HG03066 (cell line): Measurements from ENCODE around the gene LHX4.
"Not testable (repeated sequence)": the region's sequence is repeated elsewhere in the genome, so short reads cannot be mapped to it uniquely, and the experiment has no call there.

Experiments
- ATAC-seq: cut with Tn5 transposase; IDR thresholded peaks from one replicate; pipeline ENCODE4 v1.9.1; 2021; ENCODE audit warnings: low read depth; ENCODE audit not compliant: unreplicated experiment

Gene LHX4

GRCh38 chr1:180196436-180197003 lies 33.5 kb upstream of the LHX4 start:
- ATAC-seq: no peak

GRCh38 chr1:180197231-180197630 lies 32.8 kb upstream of the LHX4 start:
- no peak for ATAC-seq

- no peak for ATAC-seq
Observed at GRCh38 chr1:180198196-180198595, 31.9 kb upstream of the LHX4 start.

- no peak for ATAC-seq
Observed at GRCh38 chr1:180198611-180199010, 31.5 kb upstream of the LHX4 start.

GRCh38 chr1:180199018-180199417 lies 31.0 kb upstream of the LHX4 start:
- ATAC-seq: no peak

- ATAC-seq: no peak
Observed at GRCh38 chr1:180201451-180202200, 28.4 kb upstream of the LHX4 start.

- not testable (repeated sequence) for ATAC-seq
Observed at GRCh38 chr1:180202588-180202987, 27.5 kb upstream of the LHX4 start.

- no peak for ATAC-seq
Observed at GRCh38 chr1:180204231-180204630, 25.8 kb upstream of the LHX4 start.

- ATAC-seq: no peak
Observed at GRCh38 chr1:180206581-180206980, 23.5 kb upstream of the LHX4 start.

- no peak for ATAC-seq
Observed at GRCh38 chr1:180208264-180208663, 21.8 kb upstream of the LHX4 start.

- no peak for ATAC-seq
Observed at GRCh38 chr1:180210008-180210620, 19.9 kb upstream of the LHX4 start.

- ATAC-seq: no peak
Observed at GRCh38 chr1:180211156-180211859, 18.8 kb upstream of the LHX4 start.

GRCh38 chr1:180211860-180212229 lies 18.2 kb upstream of the LHX4 start:
- ATAC-seq: no peak

- ATAC-seq: no peak
Observed at GRCh38 chr1:180213401-180214170, 16.5 kb upstream of the LHX4 start.

GRCh38 chr1:180215856-180216625 lies 14.0 kb upstream of the LHX4 start:
- no peak for ATAC-seq

GRCh38 chr1:180217006-180217405 lies 13.1 kb upstream of the LHX4 start:
- ATAC-seq: no peak

GRCh38 chr1:180218806-180219765 lies 11.0 kb upstream of the LHX4 start:
- no peak for ATAC-seq

- ATAC-seq: no peak
Observed at GRCh38 chr1:180219776-180220175, 10.3 kb upstream of the LHX4 start.

- ATAC-seq: no peak
Observed at GRCh38 chr1:180221462-180221861, 8.6 kb upstream of the LHX4 start.
